Stimulated activated naive B cell treated with anti-CD40 and anti-IgM and Interleukin-4, amounts not matched to agents 10 μg/mL and 1 μg/mL and 100 μg/mL, for 72 hours (primary cell): Measurements from ENCODE around the gene TNRC6C.

Experiments
- ATAC-seq, 2 donors: fragments of 150-1000 bp; cut with Tn5 transposase; replicated peaks; 2 replicates each; pipeline ENCODE4 v1.10.0; 2021; ENCODE audit warnings: moderate library complexity in 1 of 2
- DNase-seq: peaks from one replicate; pipeline ENCODE4 v3.0.0; 2021
- H3K27ac Mint-ChIP-seq: one replicate; pipeline ENCODE4 v1.8.0; 2022; ENCODE audit warnings: mild to moderate bottlenecking, mixed read lengths
- H3K27me3 Mint-ChIP-seq, 2 donors: one replicate each; pipeline ENCODE4 v1.8.0; 2022; ENCODE audit warnings: mixed read lengths in 2 of 2
- H3K36me3 Mint-ChIP-seq, 2 donors: one replicate each; pipeline ENCODE4 v1.8.0; 2022; ENCODE audit warnings: mixed read lengths in 2 of 2, mild to moderate bottlenecking in 1 of 2
- H3K4me1 Mint-ChIP-seq, 2 donors: one replicate each; pipeline ENCODE4 v1.8.0; 2022; ENCODE audit warnings: mixed read lengths in 2 of 2, mild to moderate bottlenecking in 1 of 2
- H3K4me3 Mint-ChIP-seq, 2 donors: one replicate each; pipeline ENCODE4 v1.8.0; 2022; ENCODE audit warnings: mild to moderate bottlenecking in 2 of 2, mixed read lengths in 2 of 2, moderate library complexity in 1 of 2
- H3K9me3 Mint-ChIP-seq, 2 donors: one replicate each; pipeline ENCODE4 v1.8.0; 2022; ENCODE audit warnings: mixed read lengths in 2 of 2, mild to moderate bottlenecking in 1 of 2

The TNRC6C gene

DNA sequence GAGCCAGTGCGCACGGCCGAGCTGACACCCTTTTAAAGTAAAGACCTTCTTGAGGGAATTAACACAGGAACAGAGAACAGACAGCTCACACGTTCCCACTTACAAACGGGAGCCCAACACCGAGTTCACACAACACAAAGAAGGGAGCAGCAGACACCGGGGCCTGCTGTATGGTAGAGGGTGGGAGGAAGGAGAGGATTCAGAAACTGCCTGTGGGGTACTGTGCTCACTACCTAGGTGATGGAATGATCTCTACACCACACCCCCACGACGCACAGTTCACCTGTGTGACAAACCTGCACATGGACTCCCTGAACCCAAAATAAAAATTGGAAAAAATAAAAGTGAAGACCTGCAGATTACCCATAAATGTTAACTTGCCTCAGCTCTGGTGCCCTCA is 137.6 kb downstream of the TNRC6C start:
- no peaks in the 10 kb centered on the region for H3K9me3 Mint-ChIP-seq
- H3K4me1 Mint-ChIP-seq, result no peaks in the 10 kb centered on the region
- peaks cover 32 to 66% of the 10 kb centered on the region in 2 donors for H3K36me3 Mint-ChIP-seq
- DNase-seq (no peak), ATAC-seq (no peak)
- no peak overlapping the region for H3K27ac Mint-ChIP-seq
- H3K4me3 Mint-ChIP-seq, result no peak overlapping the region
- no peaks in the 10 kb centered on the region for H3K27me3 Mint-ChIP-seq

GRCh38 chr17:78101112-78101511 is 142.6 kb downstream of the TNRC6C start:
- peaks cover 23 to 51% of the 10 kb centered on the region in 2 donors for H3K36me3 Mint-ChIP-seq
- ATAC-seq, result no peak
- no peaks in the 10 kb centered on the region for H3K9me3 Mint-ChIP-seq
- H3K4me3 Mint-ChIP-seq, result no peak overlapping the region
- no peaks in the 10 kb centered on the region for H3K27me3 Mint-ChIP-seq
- H3K4me1 Mint-ChIP-seq, result no peaks in the 10 kb centered on the region
- no peak overlapping the region for H3K27ac Mint-ChIP-seq
- no peak for DNase-seq

GRCh38 chr17:78101542-78101941 is 143.0 kb downstream of the TNRC6C start:
- ATAC-seq (no peak), DNase-seq (no peak)
- H3K36me3 Mint-ChIP-seq, result peaks cover 22 to 46% of the 10 kb centered on the region in 2 donors
- no peaks in the 10 kb centered on the region for H3K27me3 Mint-ChIP-seq
- no peak overlapping the region for H3K4me3 Mint-ChIP-seq
- no peak overlapping the region for H3K27ac Mint-ChIP-seq
- H3K4me1 Mint-ChIP-seq, result no peaks in the 10 kb centered on the region
- H3K9me3 Mint-ChIP-seq, result no peaks in the 10 kb centered on the region

DNA sequence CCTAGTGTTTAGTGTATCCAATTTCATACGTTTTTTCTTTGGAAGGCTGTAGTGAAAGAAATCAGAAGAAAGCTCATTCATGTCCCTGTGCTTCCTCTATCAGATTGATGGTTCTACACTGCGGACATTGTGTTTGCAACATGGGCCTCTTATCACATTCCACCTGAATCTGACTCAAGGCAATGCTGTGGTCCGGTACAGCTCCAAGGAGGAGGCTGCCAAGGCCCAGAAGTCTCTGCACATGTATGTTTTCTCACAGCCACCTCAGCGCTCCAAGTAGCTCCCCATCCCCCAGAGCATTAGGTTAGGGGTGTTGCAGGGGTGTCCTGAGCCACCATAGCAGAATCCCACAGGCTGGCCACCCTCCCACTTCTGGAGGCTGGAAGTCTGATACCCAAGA is 144.8 kb downstream of the TNRC6C start:
- H3K4me1 Mint-ChIP-seq, result peaks cover 0 to 3% of the 10 kb centered on the region in 2 donors
- no peak overlapping the region for H3K4me3 Mint-ChIP-seq
- H3K27me3 Mint-ChIP-seq, result no peaks in the 10 kb centered on the region
- H3K27ac Mint-ChIP-seq, result no peak overlapping the region
- H3K36me3 Mint-ChIP-seq, result peaks cover 23 to 34% of the 10 kb centered on the region in 2 donors
- DNase-seq (no peak), ATAC-seq (no peak)
- H3K9me3 Mint-ChIP-seq, result no peaks in the 10 kb centered on the region

DNA sequence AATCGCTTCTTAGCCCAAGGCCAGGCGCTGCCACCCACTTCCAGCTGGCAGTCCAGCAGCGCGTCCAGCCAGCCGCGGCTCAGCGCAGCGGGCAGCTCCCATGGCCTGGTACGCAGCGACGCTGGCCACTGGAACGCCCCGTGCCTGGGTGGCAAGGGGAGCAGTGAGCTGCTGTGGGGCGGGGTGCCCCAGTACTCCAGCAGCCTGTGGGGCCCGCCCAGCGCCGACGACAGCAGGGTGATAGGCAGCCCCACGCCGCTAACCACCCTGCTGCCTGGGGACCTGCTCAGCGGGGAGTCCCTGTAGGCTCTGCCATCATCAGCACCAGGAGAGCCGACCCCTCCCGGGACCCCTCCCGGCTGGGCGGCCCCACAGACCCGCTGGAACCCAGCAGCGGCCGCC is 146.0 kb downstream of the TNRC6C start:
- no peaks in the 10 kb centered on the region for H3K9me3 Mint-ChIP-seq

DNA sequence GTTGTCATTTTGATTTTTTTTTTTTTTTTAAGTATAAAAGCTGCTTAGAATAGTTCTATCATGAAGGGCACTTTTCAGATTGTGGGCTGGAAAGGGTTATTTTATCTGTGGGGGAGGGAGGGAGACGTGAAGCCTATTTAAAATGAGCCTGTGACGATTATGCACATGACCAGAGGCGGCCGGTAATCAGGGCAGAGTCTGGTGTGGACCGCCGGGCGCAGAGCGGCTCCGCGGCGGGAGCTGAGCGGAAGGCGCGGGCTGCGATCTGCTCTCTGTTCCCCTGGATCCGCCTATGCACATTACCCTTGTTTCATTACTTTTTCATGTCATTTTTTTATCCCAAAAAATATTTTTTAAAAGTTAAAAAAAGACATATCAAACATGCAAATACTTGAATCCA is 146.6 kb downstream of the TNRC6C start:
- peaks cover 3 to 12% of the 10 kb centered on the region in 2 donors for H3K4me1 Mint-ChIP-seq
- ATAC-seq (no peak), DNase-seq (no peak)
- H3K4me3 Mint-ChIP-seq, result no peak overlapping the region
- H3K27me3 Mint-ChIP-seq, result no peaks in the 10 kb centered on the region
- peaks cover 19 to 27% of the 10 kb centered on the region in 2 donors for H3K36me3 Mint-ChIP-seq
- no peak overlapping the region for H3K27ac Mint-ChIP-seq
- H3K9me3 Mint-ChIP-seq, result no peaks in the 10 kb centered on the region

More for the DNA sequence above, 146.0 kb downstream of the TNRC6C start:
- Mint-ChIP-seq H3K4me1 (peaks cover 3 to 12% of the 10 kb centered on the region in 2 donors), H3K27ac (no peak overlapping the region), H3K4me3 (no peak overlapping the region), H3K27me3 (no peaks in the 10 kb centered on the region), H3K36me3 (peaks cover 22 to 30% of the 10 kb centered on the region in 2 donors)
- ATAC-seq (no peak), DNase-seq (no peak)

GRCh38 chr17:78105551-78105950 is 147.0 kb downstream of the TNRC6C start:
- peaks cover 22 to 29% of the 10 kb centered on the region in 2 donors for H3K36me3 Mint-ChIP-seq
- H3K9me3 Mint-ChIP-seq, result no peaks in the 10 kb centered on the region
- no peak for ATAC-seq
- no peak for DNase-seq
- H3K27ac Mint-ChIP-seq, result no peak overlapping the region
- H3K4me1 Mint-ChIP-seq, result peaks cover 6 to 15% of the 10 kb centered on the region in 2 donors
- no peak overlapping the region for H3K4me3 Mint-ChIP-seq
- H3K27me3 Mint-ChIP-seq, result no peaks in the 10 kb centered on the region

DNA sequence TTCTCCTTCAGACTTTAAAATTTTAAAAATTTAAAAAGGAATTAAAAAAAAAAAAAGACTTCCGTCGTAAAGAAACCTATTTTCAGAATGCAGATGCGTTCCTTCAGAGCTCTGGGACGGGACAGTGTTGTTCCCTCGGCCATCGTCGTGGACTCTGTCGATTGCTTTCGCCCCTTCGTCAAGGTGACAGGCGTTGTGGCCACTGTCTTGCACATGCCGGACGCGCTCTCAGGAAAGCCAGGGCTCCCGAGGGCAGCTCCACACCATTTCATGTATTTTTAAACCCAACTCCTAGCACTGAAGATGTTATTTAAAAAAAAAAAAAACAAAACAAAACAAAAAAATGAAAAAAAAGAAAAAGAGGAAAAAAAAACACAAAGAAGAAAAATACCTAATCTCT is 147.7 kb downstream of the TNRC6C start:
- Mint-ChIP-seq H3K4me3 (no peak overlapping the region), H3K27me3 (no peaks in the 10 kb centered on the region), H3K27ac (peak overlapping the region; percentile 79), H3K9me3 (no peaks in the 10 kb centered on the region), H3K4me1 (peaks cover 9 to 21% of the 10 kb centered on the region in 2 donors), H3K36me3 (peaks cover 27 to 31% of the 10 kb centered on the region in 2 donors)
- ATAC-seq (no peak), DNase-seq (no peak)

DNA sequence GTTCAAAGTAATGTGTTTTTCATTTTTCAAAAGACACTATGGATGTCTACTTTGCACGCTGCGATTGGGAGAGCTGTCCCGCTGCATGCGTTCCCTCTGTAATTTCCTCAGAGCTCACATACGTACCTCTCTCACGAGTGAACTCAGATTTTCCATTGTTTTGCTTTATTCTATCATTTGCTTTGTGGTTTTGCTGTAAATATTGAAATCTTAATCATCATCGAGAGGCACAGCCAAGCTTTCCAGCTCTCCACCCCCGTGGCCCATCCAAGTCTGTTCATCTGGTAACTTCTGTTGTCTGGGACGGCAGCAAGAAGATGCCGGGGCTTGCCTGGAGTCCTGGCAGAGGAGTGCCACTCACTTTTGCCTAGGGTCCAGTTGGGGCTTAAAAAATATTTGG is 149.0 kb downstream of the TNRC6C start:
- DNase-seq (no peak), ATAC-seq (no peak)
- peak overlapping the region; percentile 51 for H3K27ac Mint-ChIP-seq
- peaks cover 27 to 29% of the 10 kb centered on the region in 2 donors for H3K36me3 Mint-ChIP-seq
- H3K27me3 Mint-ChIP-seq, result no peaks in the 10 kb centered on the region
- no peak overlapping the region for H3K4me3 Mint-ChIP-seq
- H3K9me3 Mint-ChIP-seq, result no peaks in the 10 kb centered on the region
- peaks cover 10 to 26% of the 10 kb centered on the region in 2 donors for H3K4me1 Mint-ChIP-seq

- Mint-ChIP-seq H3K36me3 (peaks cover 32 to 36% of the 10 kb centered on the region in 2 donors), H3K9me3 (no peaks in the 10 kb centered on the region), H3K4me1 (peaks cover 17 to 33% of the 10 kb centered on the region in 2 donors), H3K4me3 (no peak overlapping the region), H3K27ac (no peak overlapping the region), H3K27me3 (no peaks in the 10 kb centered on the region)
- no peak for ATAC-seq
- no peak for DNase-seq
Measured at GRCh38 chr17:78107976-78108725, 149.6 kb downstream of the TNRC6C start.

DNA sequence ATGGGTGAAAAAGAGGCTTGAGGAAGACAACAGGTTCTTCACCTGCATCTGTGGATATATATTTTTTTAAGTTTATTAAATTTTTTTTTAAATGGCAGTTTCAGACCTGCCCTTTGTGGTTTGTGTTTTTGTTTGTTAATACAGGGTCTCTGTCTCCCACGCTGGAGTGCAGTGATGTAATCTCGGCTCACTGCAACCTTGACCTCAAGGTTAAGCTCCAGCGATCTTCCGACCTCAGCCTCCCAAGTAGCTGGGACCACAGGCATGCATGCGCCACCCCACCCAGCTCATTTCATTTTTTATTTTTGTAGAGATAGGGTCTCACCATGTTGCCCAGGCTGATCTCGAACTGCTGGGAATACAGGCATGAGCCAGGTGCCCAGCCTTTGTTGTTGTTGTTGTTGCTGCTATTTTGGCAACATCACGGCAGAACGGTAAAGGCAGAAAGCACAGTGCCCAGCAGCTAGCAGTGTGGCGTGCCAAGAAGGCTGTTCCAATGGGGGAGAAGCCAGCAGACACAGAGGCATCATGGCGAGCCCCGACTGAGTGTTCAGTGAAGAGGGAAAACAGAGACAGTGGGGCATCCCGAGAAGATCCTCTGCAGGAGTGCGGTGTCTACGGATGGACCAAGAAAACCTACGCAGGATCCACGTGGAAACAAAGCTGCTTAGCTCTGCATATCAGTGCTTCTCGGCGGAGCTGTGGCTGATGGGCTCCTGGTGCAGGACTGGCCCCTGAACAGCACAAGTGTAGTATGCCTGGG is 150.4 kb downstream of the TNRC6C start:
- Mint-ChIP-seq H3K36me3 (peaks cover 40 to 43% of the 10 kb centered on the region in 2 donors), H3K27ac (peak overlapping the region; percentile 80), H3K27me3 (no peaks in the 10 kb centered on the region), H3K9me3 (no peaks in the 10 kb centered on the region), H3K4me3 (no peak overlapping the region), H3K4me1 (peaks cover 23 to 39% of the 10 kb centered on the region in 2 donors)
- no peak for DNase-seq
- ATAC-seq, result no peak

DNA sequence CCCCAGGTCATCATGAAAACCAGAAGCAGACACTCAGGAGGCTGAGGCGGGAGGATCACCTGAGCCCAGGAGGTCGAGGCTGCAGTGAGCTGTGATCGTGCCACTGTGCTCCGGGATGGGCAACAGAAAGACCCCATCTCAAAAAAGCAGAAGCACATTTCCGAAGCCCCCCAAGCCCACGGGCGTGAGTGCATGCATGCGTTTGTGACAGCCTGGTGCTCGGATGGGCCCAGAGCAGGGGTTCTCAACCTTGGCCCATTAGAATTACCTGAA is 150.9 kb downstream of the TNRC6C start:
- H3K27ac Mint-ChIP-seq, result no peak overlapping the region

GRCh38 chr17:78110363-78111015 is 152.0 kb downstream of the TNRC6C start:
- Mint-ChIP-seq H3K27me3 (no peaks in the 10 kb centered on the region), H3K9me3 (no peaks in the 10 kb centered on the region), H3K4me3 (peak overlapping the region in 1 of 2 donors; percentile 65), H3K36me3 (peaks cover 55 to 57% of the 10 kb centered on the region in 2 donors), H3K4me1 (peaks cover 35 to 55% of the 10 kb centered on the region in 2 donors), H3K27ac (peak overlapping the region; percentile 90)
- no peak for ATAC-seq
- DNase-seq, result no peak

More for the DNA sequence above, 150.9 kb downstream of the TNRC6C start:
- Mint-ChIP-seq H3K4me3 (no peak overlapping the region), H3K36me3 (peaks cover 45 to 48% of the 10 kb centered on the region in 2 donors), H3K4me1 (peaks cover 28 to 44% of the 10 kb centered on the region in 2 donors), H3K9me3 (no peaks in the 10 kb centered on the region), H3K27me3 (no peaks in the 10 kb centered on the region)
- DNase-seq, result no peak
- no peak for ATAC-seq

DNA sequence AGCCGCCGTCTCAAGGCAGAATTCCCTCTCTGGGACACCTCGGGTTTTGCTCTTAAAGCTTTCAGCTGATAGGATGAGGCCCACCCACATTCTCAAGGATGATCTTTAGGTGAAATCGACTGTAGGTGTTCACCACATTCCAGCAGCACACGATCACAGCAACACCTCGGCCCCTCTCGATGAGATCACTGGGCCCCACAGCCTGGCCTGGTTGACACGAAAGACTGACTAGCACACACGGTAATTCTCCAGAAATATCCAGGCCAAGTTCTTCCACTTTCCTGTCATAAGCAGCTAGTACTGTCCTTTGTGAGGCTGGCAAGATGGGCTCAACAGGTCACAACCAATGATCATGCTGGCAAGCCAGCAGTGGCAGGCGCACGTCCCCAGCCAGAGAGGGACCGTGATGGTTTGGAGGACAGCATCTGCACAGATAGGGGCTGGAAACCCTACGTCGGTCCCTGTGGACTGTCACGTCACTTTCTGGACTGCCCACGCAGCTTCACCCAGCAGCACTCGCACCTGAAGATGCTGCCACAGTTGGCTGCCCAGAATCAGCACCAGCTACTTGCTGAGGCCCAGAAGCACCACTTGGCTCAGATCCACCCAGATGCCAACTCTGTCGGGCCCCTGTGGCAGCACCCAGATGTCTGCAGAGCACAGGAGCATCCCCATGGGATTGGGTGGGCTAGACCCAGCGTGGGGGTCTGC is 152.7 kb downstream of the TNRC6C start:
- no peak for ATAC-seq
- peak overlapping the region; percentile 90 for H3K27ac Mint-ChIP-seq
- peaks cover 35 to 55% of the 10 kb centered on the region in 2 donors for H3K4me1 Mint-ChIP-seq
- peak overlapping the region; percentile 10 to 22 for H3K4me3 Mint-ChIP-seq
- H3K27me3 Mint-ChIP-seq, result no peaks in the 10 kb centered on the region
- DNase-seq, result no peak
- no peaks in the 10 kb centered on the region for H3K9me3 Mint-ChIP-seq
- H3K36me3 Mint-ChIP-seq, result peaks cover 55 to 57% of the 10 kb centered on the region in 2 donors
